GM23338 (cell line): Measurements from ENCODE around the gene SFI1.

Experiments
- CREB1 ChIP-seq: fragments of 250-450 bp; sonication (Bioruptor Pico); IDR thresholded peaks from 2 replicates; pipeline ENCODE4 v1.5.0; 2020; ENCODE audit warnings: low read depth, mild to moderate bottlenecking, moderate library complexity
- CTCF ChIP-seq, 2 experiments: fragments of 200-600 bp in 1 of 2; sonication (generic) in 1 of 2; conservative IDR thresholded peaks; 2 replicates each; pipeline versions ENCODE4 v1.5.1 to v1.6.1; 2016 to 2017; ENCODE audit warnings: antibody characterized with exemption in 2 of 2, low read depth in 2 of 2, mild to moderate bottlenecking in 2 of 2, moderate library complexity in 1 of 2
- ETS1 ChIP-seq: IDR thresholded peaks from 2 replicates; pipeline ENCODE4 v1.6.1; 2016; ENCODE audit warnings: antibody characterized with exemption
- EZH2 ChIP-seq: fragments of 200-600 bp; sonication (generic); IDR thresholded peaks from one replicate; pipeline ENCODE4 v1.8.0; 2017; ENCODE audit warnings: antibody characterized with exemption, mild to moderate bottlenecking, low read depth; ENCODE audit not compliant: unreplicated experiment
- EZH2phosphoT487 ChIP-seq: fragments of 200-600 bp; sonication (generic); IDR thresholded peaks from one replicate; pipeline ENCODE4 v1.8.1; 2018; ENCODE audit warnings: antibody characterized with exemption; ENCODE audit not compliant: unreplicated experiment
- JUNB ChIP-seq: IDR thresholded peaks from one replicate; pipeline ENCODE4 v1.6.1; 2016; ENCODE audit warnings: antibody characterized with exemption; ENCODE audit not compliant: unreplicated experiment
- NANOG ChIP-seq: IDR thresholded peaks from 2 replicates; pipeline ENCODE4 v1.6.1; 2016; ENCODE audit warnings: antibody characterized with exemption, borderline replicate concordance
- POLR2AphosphoS5 ChIP-seq: IDR thresholded peaks from 2 replicates; pipeline ENCODE4 v1.6.1; 2016; ENCODE audit warnings: antibody characterized with exemption, low read depth
- REST ChIP-seq: IDR thresholded peaks from one replicate; pipeline ENCODE4 v1.6.1; 2018; ENCODE audit warnings: antibody characterized with exemption; ENCODE audit not compliant: unreplicated experiment
- STAT1 ChIP-seq: IDR thresholded peaks from one replicate; pipeline ENCODE4 v1.6.1; 2016; ENCODE audit warnings: antibody characterized with exemption; ENCODE audit not compliant: unreplicated experiment
- ZNF114 ChIP-seq: fragments of 250-450 bp; sonication (Bioruptor Pico); IDR thresholded peaks from 2 replicates; pipeline ENCODE4 v1.5.0; 2020; ENCODE audit warnings: mild to moderate bottlenecking, moderate library complexity
- ZNF331 ChIP-seq: fragments of 250-450 bp; sonication (Bioruptor Pico); IDR thresholded peaks from 2 replicates; pipeline ENCODE4 v1.5.0; 2020; ENCODE audit warnings: low read depth, mild to moderate bottlenecking, moderate library complexity

GRCh38 chr22:31625661-31626426 lies 129.5 kb downstream of the SFI1 start:
- TF ChIP-seq CTCF (conservative IDR thresholded peaks at IDR 0.05; ENCODE audit: low read depth in 2 of 2), result 0 out of 4 replicates have a peak, but pooled peaks of 1 of the 2 experiments have one; percentile 17
- no peak for TF ChIP-seq POLR2AphosphoS5
- TF ChIP-seq CREB1 (CRISPR knock-in tag), result no peak
- TF ChIP-seq EZH2, result no peak
- no peak for TF ChIP-seq EZH2phosphoT487
- TF ChIP-seq REST, result no peak
- TF ChIP-seq NANOG, result no peak
- TF ChIP-seq JUNB, result no peak
- TF ChIP-seq ZNF114 (CRISPR knock-in tag), result no peak
- TF ChIP-seq ETS1, result no peak
- no peak for TF ChIP-seq ZNF331
- no peak for TF ChIP-seq STAT1
